Esophagus muscularis mucosa (tissue), 4 donors: Measurements from ENCODE around the gene SLC20A1. TPM values are rescaled to one million over a fixed set of nuclear protein-coding genes. Genes with fewer than 3 reads are reported as not detected.
"Not testable (repeated sequence)": the region's sequence is repeated elsewhere in the genome, so short reads cannot be mapped to it uniquely, and the experiment has no call there.

Source experiments
- DNase-seq: peaks from one replicate; pipeline ENCODE4 v3.0.0-alpha.2; 2017; ENCODE audit errors: extremely low spot score
- H3K27ac ChIP-seq, 4 donors: fragments of 200-600 bp; sonication (generic); replicated peaks in 1 of 4; 1 replicate in 3 of 4; 2 replicates in 1 of 4; pipeline ENCODE4 v1.5.1; 2016 to 2019; ENCODE audit warnings: mild to moderate bottlenecking in 1 of 4
- H3K27me3 ChIP-seq, 4 donors: fragments of 200-600 bp; sonication (generic); one replicate each; pipeline versions ENCODE4 v1.5.1 to v1.6.0; 2016 to 2019
- H3K36me3 ChIP-seq, 4 donors: fragments of 200-600 bp; sonication (generic); one replicate each; pipeline ENCODE4 v1.5.1; 2016 to 2019
- H3K4me1 ChIP-seq, 4 donors: fragments of 200-600 bp; sonication (generic); one replicate each; pipeline ENCODE4 v1.5.1; 2016 to 2019
- H3K4me3 ChIP-seq, 4 donors: fragments of 200-600 bp; sonication (generic); 1 replicate in 2 of 4; 2 replicates in 2 of 4; pipeline ENCODE4 v1.5.1; 2016 to 2019; ENCODE audit warnings: mild to moderate bottlenecking in 4 of 4, moderate library complexity in 1 of 4
- H3K9me3 ChIP-seq, 4 donors: fragments of 200-600 bp; sonication (generic); 1 replicate in 3 of 4; 2 replicates in 1 of 4; pipeline ENCODE4 v1.5.1; 2016 to 2019
- CTCF ChIP-seq, 3 experiments: fragments of 200-600 bp in 2 of 3; fragments of 450-650 bp in 1 of 3; sonication (generic) in 2 of 3; IDR thresholded peaks; one replicate each; pipeline ENCODE4 v1.5.1; 2017 to 2019; ENCODE audit warnings: antibody characterized with exemption in 3 of 3, mild to moderate bottlenecking in 2 of 3, moderate library complexity in 1 of 3
- EP300 ChIP-seq: sonication (generic); formaldehyde crosslinking; IDR thresholded peaks from one replicate; pipeline ENCODE4 v1.6.1; 2017; ENCODE audit warnings: antibody characterized with exemption
- POLR2A ChIP-seq: fragments of 450-650 bp; IDR thresholded peaks from one replicate; pipeline ENCODE4 v1.6.1; 2017; ENCODE audit warnings: antibody characterized with exemption, moderate library complexity, mild to moderate bottlenecking, low read depth
- POLR2AphosphoS5 ChIP-seq, 2 donors: sonication (generic); formaldehyde crosslinking; IDR thresholded peaks; one replicate each; pipeline ENCODE4 v1.6.1; 2017; ENCODE audit warnings: antibody characterized with exemption in 2 of 2
- WGBS: methylation state at CpG from one replicate; pipeline ENCODE4 v1.1.5; 2018; 5-methylcytosine and 5-hydroxymethylcytosine counted together
- intact Hi-C: fragments of 100-400 bp; cut with DNase I; formaldehyde crosslinking; loops from one replicate; pipeline ENCODE4 v1.15.1; 2023
- total RNA-seq, 4 donors: library from RNA; depleted of rRNA; stranded (reverse); fragments of >200 nt; gene quantifications; one replicate each; pipeline versions ENCODE4 v1.1.0 to v1.2.1, GENCODE V29; 2016

Gene SLC20A1
- total RNA-seq, 4 donors from 2014 or later = 12.0 to 34.1 (median 14.9) TPM

GRCh38 chr2:112607680-112608438, 37.9 kb upstream of the SLC20A1 start:
- no peak overlapping the region for H3K27ac ChIP-seq
- TF ChIP-seq POLR2A (no peak), CTCF (IDR thresholded peaks at IDR 0.05) (no peak), POLR2AphosphoS5 (IDR thresholded peaks at IDR 0.05) (no peak), EP300 (no peak)
- H3K36me3 ChIP-seq = no peaks in the 10 kb centered on the region
- DNase-seq = no peak
- WGBS = 87% methylated on average over 8 of the region's 8 CpGs
- no peaks in the 10 kb centered on the region for H3K27me3 ChIP-seq
- H3K4me3 ChIP-seq = no peak overlapping the region
- H3K9me3 ChIP-seq = no peaks in the 10 kb centered on the region
- intact Hi-C loops = loop anchor here (10.0 kb wide), 1 partner anchor 347 kb away; no protein-coding TSS in a partner anchor
- H3K4me1 ChIP-seq = no peaks in the 10 kb centered on the region

GRCh38 chr2:112609320-112609719, 36.4 kb upstream of the SLC20A1 start:
- H3K36me3 ChIP-seq, H3K4me1 ChIP-seq, H3K27me3 ChIP-seq, H3K4me3 ChIP-seq, H3K9me3 ChIP-seq, DNase-seq, H3K27ac ChIP-seq: not testable (repeated sequence)
- intact Hi-C loops = loop anchor here (10.0 kb wide), 1 partner anchor 345 kb away; no protein-coding TSS in a partner anchor
- WGBS = 95% methylated on average over 4 of the region's 4 CpGs

GRCh38 chr2:112612283-112612682, 33.5 kb upstream of the SLC20A1 start:
- H3K4me3 ChIP-seq, H3K9me3 ChIP-seq, H3K27me3 ChIP-seq, DNase-seq, H3K27ac ChIP-seq, H3K36me3 ChIP-seq, intact Hi-C loops, H3K4me1 ChIP-seq: not testable (repeated sequence)
- 87% methylated on average over 1 of the region's 1 CpG for WGBS

GRCh38 chr2:112614201-112614840, 31.4 kb upstream of the SLC20A1 start:
- 80% methylated on average over 5 of the region's 13 CpGs for WGBS
- no peak for DNase-seq

GRCh38 chr2:112615051-112615450, 30.7 kb upstream of the SLC20A1 start:
- H3K4me3 ChIP-seq = no peak overlapping the region
- no peak for TF ChIP-seq EP300
- no peak for TF ChIP-seq CTCF (IDR thresholded peaks at IDR 0.05)
- no peak for TF ChIP-seq POLR2A
- no peak for TF ChIP-seq POLR2AphosphoS5 (IDR thresholded peaks at IDR 0.05)
- H3K36me3 ChIP-seq = no peaks in the 10 kb centered on the region
- H3K27me3 ChIP-seq = no peaks in the 10 kb centered on the region
- H3K4me1 ChIP-seq = no peaks in the 10 kb centered on the region
- WGBS = 93% methylated on average over 8 of the region's 8 CpGs
- H3K27ac ChIP-seq = no peak overlapping the region
- no peaks in the 10 kb centered on the region for H3K9me3 ChIP-seq
- intact Hi-C loops = no loop called here
- DNase-seq = no peak

More at GRCh38 chr2:112614201-112614840, 31.4 kb upstream of the SLC20A1 start:
- intact Hi-C loops = no loop called here
- no peaks in the 10 kb centered on the region for H3K36me3 ChIP-seq
- H3K9me3 ChIP-seq = no peaks in the 10 kb centered on the region
- no peak overlapping the region for H3K27ac ChIP-seq
- TF ChIP-seq POLR2AphosphoS5 (IDR thresholded peaks at IDR 0.05) (no peak), EP300 (no peak), CTCF (IDR thresholded peaks at IDR 0.05) (no peak), POLR2A (no peak)
- H3K27me3 ChIP-seq = no peaks in the 10 kb centered on the region
- H3K4me1 ChIP-seq = no peaks in the 10 kb centered on the region
- H3K4me3 ChIP-seq = no peak overlapping the region

- H3K9me3 ChIP-seq, H3K27me3 ChIP-seq, H3K27ac ChIP-seq, H3K36me3 ChIP-seq, H3K4me1 ChIP-seq, H3K4me3 ChIP-seq, intact Hi-C loops, DNase-seq: not testable (repeated sequence)
- 95% methylated on average over 2 of the region's 2 CpGs for WGBS
Observed at GRCh38 chr2:112615798-112616197, 29.9 kb upstream of the SLC20A1 start.
